ENCODE measurements around the gene ITSN1.
"Not testable (repeated sequence)": the region's sequence is repeated elsewhere in the genome, so short reads cannot be mapped to it uniquely, and the experiment has no call there.

Gene ITSN1

DNA sequence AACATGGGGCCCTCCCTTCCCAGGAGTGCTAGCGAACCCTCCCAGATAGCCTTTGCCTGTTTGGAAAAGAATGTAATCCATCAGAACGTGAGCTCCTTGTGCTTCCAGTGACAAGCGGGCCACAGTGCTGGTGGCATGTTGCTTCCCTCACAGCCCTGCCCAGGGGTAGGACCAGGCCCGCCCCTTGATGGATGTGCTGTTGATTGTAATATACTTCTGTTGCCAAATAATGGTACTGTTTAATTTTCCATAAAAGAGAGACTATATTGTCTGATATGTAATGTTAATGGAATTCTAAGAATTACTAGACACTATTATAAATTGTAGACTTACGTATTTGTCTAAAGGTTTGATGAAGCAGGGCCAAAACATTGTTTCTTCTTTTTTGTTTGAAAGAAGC lies 256.9 kb downstream of the ITSN1 start:
- DNase-seq: no peak

DNA sequence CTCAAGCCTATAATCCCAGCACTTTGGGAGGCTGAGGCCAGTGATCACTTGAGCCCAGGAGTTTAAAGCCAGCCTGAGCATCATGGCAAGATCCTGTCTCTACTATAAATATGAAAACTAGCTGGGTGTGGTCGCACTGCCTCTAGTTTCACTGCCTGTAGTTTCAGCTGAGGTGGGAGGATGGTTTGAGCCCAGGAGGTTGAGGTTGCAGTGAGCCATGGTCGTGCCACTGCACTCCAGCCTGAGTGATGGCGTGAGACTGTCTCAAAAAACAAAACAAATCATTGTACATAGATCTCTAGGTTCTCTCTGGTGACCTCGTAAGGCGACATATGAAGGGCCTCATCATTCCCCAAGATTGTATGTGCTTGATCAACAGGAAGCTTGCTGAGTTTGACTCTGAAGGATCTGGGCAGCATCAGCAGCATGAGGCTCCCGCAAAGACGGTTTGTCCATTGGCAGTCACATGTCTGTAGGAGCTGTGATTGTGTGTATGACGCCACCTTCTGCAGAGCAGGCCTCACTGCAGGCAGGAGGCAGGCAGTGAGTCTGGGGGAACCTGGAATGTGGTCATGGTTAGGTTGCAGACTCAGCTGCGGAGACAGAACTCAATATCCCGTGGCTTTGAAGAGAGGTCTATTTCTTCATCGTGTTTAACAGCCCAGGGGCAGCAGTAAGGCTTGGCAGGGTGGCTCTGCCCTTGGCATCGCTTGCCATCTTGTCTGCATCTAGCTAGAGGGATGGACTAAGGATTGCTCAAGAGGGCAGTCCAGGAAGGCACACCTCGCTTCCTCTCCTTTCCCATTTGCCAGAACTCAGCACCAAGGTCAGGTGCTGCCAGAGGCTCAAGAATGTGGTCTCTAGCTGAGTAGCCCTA lies 259.3 kb downstream of the ITSN1 start:
- DNase-seq: peak; percentile 19

DNA sequence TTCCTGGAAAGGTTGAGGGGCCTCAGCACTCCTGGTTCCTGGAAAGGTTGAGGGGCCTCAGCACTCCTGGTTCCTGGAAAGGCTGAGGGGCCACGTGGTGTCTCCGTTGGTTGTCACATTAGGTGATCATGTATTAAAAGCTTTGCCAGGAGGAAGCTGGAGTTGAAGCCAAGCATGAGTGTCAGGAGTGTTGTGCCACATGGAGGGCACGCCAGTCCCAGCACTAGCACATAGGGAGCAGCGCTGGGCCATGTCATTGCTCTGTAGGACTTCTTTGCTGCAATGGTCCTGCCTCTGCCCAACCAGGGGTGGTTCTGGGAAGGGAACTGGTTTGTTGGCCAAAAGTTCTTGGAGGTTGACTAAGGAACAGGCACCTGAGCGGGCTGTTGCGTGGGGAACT lies 260.0 kb downstream of the ITSN1 start:
- DNase-seq: no peak

DNA sequence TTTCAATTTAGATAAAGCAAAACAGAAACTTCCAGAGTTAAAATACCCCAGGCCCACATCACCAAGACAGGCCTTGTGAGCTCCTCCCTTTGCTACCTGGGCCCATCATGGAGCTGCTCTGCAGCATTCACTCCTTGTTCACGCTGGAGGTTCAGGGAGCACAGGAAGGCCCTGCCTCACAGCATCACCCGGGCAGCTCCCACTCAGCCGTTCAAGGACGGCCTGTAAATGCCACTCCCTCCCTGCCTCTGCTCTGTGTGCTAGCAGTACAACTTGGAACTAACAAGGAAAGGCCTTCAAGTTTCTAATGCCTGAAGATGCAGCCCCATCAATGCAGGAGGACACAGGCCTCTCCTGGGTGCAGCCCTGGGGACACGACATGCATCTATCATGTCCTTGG lies 261.7 kb downstream of the ITSN1 start:
- no peak for DNase-seq

DNA sequence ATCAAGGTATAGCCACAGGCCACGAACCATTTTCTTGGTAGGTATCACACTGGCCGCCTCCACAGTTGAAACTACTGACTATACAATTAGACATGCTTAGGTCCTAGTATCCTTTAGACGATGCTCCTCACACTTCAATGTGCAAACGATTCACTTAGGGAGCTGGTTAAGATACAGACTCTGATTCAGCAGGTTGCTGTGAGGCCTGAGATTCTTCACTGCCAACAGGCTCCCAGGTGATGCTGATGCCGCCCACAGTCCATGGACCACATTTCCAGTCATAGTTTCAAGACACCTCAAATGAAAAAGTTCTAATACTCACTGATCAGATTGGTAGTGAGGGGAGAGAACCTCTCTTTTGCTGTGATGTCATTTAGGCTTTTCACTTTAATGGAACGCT lies 266.5 kb downstream of the ITSN1 start:
- DNase-seq: no peak

DNA sequence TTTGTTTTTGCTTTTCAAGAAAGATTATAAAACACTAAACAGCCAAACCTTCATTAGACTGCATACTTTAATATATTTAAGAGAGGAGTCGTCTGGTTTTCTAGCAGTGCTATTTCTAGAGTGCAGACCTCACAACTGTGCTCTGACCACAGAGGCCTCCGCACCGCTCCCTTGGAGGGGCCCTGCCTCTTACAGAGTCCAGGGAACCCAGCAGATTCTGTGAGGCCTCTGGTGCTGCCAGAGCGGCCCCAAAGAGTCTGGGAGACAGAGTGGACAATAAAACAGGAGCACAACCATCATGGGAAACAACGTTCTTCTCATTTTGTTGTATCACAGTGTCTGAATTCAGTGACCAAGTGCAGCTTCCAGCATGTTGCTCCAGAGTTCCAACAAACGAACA lies 267.5 kb downstream of the ITSN1 start:
- DNase-seq: no peak

DNA sequence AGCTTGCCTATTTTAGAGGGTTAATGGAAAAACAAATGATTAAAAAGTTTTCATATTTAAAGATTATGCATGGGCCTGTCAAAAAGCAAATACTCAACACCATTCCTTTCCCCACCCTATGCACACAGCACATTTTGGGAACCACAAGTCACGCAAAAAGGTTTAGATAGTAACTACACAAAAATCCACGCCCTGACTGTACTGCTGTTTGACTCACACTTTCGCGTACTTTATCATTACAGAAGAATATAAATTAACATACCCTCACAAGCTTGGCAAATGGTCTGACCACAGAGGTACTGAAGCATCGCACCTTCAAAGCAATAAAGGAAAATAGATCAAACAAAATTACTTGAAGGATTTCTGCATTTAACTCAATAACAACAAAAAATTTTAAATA lies 271.9 kb downstream of the ITSN1 start:
- no peak for DNase-seq

DNA sequence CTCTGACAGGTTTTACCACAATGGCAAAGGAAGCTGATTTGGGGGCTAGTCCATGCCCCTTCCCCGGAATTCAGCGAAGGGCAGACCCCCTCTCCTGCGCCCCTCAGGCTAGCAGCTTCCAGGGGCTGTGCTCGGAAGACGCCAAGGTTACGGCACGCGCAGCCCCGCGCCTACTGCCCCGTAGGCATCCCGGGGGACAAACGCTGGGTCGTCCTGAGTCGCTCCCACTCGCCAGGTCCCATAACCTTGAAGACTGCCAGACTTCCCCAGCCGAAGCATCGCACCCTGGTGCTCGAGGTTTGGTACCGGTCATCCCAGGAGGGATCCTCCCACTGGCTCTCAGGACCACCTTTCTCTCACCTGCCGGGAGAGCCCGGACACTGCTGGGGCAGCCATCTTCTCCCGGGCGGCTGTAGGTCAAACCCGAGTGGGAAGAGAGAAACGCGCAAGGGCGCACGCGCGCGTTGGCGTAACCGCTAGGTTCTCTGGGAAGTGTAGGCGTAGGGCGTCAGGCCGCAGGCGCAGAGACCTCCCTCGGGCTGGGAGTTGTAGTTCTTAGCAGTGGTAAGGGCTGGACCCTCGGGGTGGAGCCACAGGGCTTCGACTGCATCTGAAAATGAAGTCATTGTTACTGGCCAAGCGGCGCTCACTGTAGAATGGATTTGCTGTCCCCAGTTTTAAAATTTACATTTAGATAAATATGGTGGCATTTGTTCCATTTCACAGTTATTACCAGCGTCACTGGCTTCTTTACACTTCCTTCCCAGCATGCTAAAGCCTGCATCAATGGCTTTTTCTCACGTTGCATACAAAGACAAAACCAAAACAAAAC lies 273.3 kb downstream of the ITSN1 start, which contains the start of gene ATP5PO:
Gene ATP5PO, minus strand, starts transcription at position 437 of the 832 bp plus-strand sequence. Its CDS starts 41 bp downstream, at position 396.
- DNase-seq: peak; percentile 97

DNA sequence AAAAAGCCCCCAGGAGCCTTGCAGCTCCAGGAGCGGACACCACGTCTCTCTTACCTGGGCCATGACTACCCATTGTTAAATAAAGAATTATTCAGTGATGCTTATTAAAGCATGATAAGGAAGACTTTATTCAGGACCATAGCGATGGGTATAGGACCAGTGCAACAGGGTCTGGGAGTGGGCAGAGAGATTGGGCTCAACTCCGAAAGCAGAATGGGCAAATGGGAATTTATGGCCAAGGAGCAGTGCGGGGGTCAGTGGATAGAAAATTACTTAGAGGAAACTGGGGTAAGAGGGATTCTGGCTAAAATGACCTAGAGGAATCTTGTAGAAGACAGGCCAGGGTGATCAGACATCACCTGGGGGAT lies 273.9 kb downstream of the ITSN1 start:
- peak; percentile 46 for DNase-seq

DNA sequence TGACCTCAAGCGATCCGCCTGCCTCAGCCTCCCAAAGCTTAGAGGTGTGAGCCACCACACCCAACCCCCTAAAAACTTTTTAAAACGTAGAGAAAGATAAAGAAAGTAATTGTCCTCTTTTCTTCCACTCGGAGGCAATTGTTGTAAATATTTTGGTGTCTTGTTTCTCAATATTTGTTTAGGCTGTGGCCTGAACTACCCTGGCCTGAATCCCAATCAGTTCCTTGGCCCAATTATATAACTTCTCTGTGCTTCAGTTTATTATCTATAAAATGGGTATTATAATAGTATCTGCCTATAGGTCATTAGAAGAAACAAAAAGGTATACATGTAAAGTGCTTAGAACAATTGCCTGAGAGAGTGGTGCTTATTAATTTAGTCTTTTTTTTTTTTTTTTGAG lies 275.1 kb downstream of the ITSN1 start:
- DNase-seq: no peak

DNA sequence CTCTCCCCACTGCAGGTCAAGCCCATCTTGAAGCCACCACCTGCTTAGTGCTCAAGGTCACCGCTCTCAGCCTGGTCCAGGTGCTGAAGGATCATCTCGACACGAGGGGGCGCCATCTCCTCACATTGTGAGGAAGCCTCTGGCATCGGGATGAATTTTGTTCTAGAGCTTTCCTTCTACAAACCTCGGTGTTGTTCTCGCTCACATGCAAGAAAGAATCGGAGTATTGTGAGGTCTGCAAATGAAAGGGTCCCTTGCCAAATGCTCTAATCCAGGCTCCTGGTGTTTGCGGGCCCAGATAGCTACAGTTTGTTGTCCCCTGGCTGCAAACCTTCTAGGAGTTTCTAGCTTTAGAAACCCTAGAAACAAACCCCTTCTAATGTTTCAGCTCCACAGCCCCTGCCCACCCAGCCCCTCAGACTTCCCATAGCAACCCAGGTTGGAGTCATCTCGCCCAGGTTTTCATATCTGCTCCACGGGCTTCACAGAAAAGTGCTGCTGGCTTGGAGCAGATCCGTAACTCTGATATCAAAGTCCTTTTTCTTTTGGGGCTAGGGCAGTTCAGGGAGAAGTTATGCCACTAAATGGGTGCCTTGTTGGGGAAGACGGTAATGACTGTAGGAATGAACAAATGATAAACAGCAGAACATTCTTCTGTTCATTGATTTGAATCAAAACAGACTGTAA lies 281.9 kb downstream of the ITSN1 start:
- peak; percentile 91 for DNase-seq

DNA sequence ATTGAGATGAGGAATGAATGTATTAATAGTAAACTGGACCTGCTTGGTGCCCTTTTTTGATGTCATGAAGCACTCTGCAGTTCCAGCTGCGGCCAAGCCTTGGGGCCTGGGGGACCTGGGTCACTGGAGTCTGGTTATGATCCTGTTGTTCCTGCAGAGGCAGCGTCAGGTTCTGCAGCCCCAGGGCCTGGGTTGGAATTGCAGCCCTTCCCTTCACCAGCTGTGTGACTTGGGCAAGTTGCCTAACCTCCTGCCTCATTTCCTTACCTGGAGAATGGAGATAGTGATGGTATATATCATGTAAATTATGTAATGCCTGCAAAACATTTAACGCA lies 282.4 kb downstream of the ITSN1 start:
- DNase-seq: no peak

DNA sequence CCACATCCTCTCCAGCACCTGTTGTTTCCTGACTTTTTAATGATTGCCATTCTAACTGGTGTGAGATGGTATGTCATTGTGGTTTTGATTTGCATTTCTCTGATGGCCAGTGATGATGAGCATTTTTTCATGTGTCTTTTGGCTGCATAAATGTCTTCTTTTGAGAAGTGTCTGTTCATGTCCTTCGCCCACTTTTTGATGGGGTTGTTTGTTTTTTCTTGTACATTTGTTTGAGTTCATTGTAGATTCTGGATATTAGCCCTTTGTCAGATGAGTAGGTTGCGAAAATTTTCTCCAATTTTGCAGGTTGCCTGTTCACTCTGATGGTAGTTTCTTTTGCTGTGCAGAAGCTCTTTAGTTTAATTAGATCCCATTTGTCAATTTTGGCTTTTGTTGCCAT lies 283.9 kb downstream of the ITSN1 start:
- DNase-seq: not testable (repeated sequence)

DNA sequence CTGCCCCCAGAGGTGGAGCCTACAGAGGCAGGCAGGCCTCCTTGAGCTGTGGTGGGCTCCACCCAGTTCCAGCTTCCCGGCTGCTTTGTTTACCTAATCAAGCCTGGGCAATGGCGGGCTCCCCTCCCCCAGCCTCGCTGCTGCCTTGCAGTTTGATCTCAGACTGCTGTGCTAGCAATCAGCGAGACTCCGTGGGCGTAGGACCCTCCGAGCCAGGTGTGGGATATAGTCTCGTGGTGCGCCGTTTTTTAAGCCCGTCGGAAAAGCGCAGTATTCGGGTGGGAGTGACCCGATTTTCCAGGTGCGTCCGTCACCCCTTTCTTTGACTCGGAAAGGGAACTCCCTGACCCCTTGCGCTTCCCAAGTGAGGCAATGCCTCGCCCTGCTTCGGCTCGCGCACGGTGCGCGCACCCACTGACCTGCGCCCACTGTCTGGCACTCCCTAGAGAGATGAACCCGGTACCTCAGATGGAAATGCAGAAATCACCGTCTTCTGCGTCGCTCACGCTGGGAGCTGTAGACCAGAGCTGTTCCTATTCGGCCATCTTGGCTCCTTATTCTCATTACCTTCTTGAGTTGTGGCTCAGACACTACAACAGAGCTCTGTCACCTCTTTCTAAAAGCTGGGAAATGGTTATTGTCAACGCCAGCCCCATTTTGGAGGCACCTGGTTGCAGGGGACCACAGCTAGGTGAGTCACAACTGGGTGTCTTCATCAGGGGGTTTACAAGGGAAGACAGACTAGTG lies 288.9 kb downstream of the ITSN1 start:
- DNase-seq: peak; percentile 48

DNA sequence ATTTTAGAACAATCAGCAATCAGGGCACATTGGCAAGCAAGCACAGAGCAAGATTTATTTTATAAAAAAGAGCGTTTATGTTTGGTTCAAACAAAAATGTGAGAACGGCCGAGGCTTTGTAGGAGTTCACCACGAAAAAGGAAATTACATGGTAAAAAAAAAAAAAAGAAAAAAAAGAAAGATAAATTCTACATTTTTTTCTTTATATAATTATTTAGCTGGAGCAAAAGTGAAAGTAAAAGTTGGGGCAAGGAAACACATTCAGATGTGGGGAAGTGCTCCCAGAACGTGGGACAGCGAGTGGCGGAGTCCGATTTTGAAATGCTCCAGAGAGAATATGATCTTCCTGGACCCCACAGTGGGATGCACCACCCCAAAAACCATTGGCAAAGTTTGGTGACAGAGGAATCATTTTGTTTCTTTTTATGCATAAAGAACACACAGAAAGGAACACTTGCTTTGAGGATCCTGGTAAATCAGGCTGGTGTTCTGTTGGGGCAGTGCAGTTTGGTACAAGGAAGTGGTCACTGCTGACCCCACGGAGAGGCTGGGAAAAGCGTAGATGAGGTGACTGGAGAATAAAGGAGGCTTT lies 289.6 kb downstream of the ITSN1 start:
- DNase-seq: no peak

DNA sequence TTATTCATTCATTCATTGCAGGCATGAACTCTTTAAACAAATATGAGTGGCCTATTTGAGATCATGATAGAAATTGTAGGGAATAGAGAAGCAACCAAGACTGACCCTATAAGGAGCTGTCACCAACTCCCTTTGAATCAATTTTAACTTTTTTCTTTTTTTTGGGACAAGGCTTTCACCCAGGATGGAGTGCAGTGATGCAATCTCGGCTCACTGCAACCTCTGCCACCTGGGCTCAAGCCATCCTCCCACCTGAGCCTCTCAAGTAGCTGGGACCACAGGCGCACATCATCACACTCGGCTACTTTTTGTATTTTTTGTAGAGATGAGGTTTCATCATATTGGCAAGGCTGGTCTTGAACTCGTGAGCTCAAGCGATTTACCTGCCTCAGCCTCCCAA lies 290.4 kb downstream of the ITSN1 start:
- no peak for DNase-seq

DNA sequence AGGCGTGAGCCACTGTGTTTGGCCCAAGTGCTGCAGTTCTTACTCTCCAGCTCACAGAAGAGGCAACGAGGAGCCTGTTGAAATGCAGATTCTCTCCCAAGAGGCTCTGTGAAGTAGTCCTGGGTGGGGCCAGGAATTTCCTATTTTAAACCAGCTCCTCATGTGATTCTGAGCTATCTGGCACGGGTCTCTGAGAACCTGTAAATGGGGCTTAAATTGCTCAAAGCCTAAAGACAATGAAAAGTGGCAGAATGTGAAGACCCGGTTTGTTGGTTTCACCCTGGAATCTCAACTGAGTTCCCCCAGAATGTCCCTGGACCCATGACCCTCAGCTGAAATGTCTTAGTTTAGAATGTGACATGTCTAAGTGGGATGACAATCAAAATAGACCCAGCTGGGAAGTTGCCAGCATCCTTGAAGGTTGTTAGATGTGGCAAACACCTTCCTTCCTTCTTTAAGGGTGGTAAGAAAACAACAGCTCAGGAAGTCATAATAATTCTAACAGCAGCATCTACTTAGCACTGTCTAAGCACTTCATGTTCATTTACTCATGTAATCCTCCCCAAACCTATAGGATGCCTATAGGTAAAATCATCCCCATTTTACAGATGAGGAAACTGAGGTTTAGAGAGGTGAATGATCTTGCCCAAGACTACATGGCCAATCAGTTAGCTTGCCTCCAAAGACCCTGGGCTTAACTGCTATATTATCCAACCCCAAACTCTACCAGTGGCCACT lies 294.2 kb downstream of the ITSN1 start:
- no peak for DNase-seq

DNA sequence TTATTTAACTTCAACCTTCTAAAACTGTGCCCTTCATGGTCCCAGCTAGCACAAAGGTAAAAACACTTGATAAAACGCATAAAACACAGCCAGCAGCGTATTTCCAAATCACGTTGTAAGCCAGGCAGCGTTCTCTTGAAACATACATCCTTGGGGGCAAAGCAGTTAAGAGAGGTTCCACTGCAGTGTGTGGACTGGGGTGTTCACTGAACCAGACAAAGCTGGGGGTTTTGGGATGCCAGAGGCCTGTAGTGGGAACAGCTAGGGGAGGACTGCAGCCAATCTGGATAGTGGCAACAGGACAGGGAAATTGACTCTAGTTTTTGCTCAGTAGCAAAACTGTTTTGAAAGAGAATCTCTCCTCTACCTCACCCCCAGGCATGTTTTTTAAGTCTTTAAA lies 294.8 kb downstream of the ITSN1 start:
- no peak for DNase-seq

DNA sequence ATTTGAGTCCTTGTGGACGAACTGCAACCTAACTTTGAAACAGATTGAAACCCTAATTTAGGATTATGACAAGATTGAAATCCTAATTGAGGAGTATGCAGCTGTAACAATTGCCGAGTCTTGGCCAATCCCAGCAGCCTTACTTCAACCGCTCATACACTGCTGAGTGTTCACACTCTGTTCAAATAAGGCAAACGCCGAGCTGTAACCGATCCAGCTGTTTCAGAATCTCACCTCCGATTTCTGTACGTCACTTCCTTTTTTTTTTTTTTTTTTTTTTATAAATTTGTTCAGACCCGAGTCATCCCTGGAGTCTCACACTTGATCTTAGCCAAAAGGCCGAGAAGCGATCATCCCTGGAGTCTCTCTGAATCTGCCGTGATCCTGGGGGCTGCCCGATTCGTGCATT lies 295.6 kb downstream of the ITSN1 start:
- DNase-seq: no peak

DNA sequence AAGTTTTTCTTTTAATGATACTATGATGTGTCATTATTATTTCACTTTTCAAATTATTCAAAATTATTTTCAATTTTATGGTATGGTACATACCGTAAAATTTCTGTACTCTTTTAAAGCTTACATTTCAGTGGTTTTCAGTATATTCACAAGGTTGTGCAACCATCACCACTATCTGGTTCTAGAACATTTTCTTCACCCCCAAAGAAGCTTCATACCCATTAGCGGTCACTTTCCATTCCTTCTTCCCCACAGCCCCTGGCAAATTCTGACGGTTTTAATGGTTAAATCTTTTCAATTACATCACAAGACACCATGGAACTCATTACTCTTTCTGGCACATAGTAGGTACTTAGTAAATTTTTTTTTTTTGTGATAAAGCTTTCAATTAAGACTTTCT lies 296.1 kb downstream of the ITSN1 start:
- DNase-seq: no peak

DNA sequence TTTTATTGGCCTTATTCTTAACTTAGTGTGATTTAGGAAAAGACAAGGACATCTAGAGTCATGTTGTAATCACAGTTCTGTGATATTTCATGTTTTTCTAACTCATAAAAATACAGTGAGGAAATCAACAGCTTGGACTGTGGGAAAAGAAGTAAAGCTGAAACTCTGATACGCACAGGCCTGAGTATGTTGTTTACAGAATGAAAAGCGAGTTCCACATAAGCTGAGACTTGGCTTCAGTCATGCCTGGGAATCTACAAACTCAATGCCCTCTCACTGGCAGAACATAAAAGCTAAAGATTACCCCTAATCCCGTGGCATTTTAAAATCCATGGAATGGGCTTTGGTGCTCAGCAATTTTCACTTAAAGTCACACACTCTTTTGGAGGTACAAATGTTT lies 296.9 kb downstream of the ITSN1 start:
- DNase-seq: no peak

Data from NCI-H510A treated with DMSO at 0.1 percent for 48 hours (cell line).